Fibroblast of villous mesenchyme (primary cell): Measurements from ENCODE around the gene ASB3. TPM values are rescaled to one million over a fixed set of nuclear protein-coding genes. Genes with fewer than 3 reads are reported as not detected.
"Not testable (repeated sequence)": the region's sequence is repeated elsewhere in the genome, so short reads cannot be mapped to it uniquely, and the experiment has no call there.

Experiments
- DNase-seq: peaks from one replicate; pipeline ENCODE4 v3.0.0-alpha.2; 2010; ENCODE audit warnings: low read depth
- H3K4me3 ChIP-seq: 2 replicates; pipeline ENCODE4 v1.5.1; 2011; ENCODE audit warnings: low read depth, mild to moderate bottlenecking, low read length
- CTCF ChIP-seq: IDR thresholded peaks from 2 replicates; pipeline ENCODE4 v1.5.1; 2012; ENCODE audit warnings: low read depth, mild to moderate bottlenecking, low read length; ENCODE audit not compliant: insufficient read depth
- total RNA-seq: library from RNA; depleted of rRNA; stranded (reverse); fragments of >200 nt; gene quantifications from 2 replicates; pipeline ENCODE4 v1.2.3, GENCODE V29; 2012

Gene ASB3
- total RNA-seq, 1 donor = 34.1 TPM

GRCh38 chr2:53725662-53726061, 61.1 kb downstream of the ASB3 start:
- TF ChIP-seq CTCF = no peak
- H3K4me3 ChIP-seq = no peak overlapping the region
- DNase-seq = no peak

- peak; percentile 74 for DNase-seq
- H3K4me3 ChIP-seq = no peak overlapping the region
- TF ChIP-seq CTCF = no peak
These were observed 62.2 kb downstream of the ASB3 start for GRCh38 chr2:53724536-53724935.

GRCh38 chr2:53720944-53721343, 65.8 kb downstream of the ASB3 start:
- H3K4me3 ChIP-seq, DNase-seq: not testable (repeated sequence)

- TF ChIP-seq CTCF = peak; percentile 46
- H3K4me3 ChIP-seq = no peak overlapping the region
- peak; percentile 17 for DNase-seq
These were observed 71.2 kb downstream of the ASB3 start for GRCh38 chr2:53715568-53715967.

- no peak overlapping the region for H3K4me3 ChIP-seq
- no peak for DNase-seq
- TF ChIP-seq CTCF = no peak
These were observed 75.4 kb downstream of the ASB3 start for GRCh38 chr2:53711271-53711780.

GRCh38 chr2:53708988-53709387, 77.8 kb downstream of the ASB3 start:
- DNase-seq = no peak
- TF ChIP-seq CTCF = no peak
- H3K4me3 ChIP-seq = no peak overlapping the region

GRCh38 chr2:53701221-53701620, 85.5 kb downstream of the ASB3 start:
- no peak for DNase-seq
- no peak overlapping the region for H3K4me3 ChIP-seq
- no peak for TF ChIP-seq CTCF

- no peak for TF ChIP-seq CTCF
- DNase-seq = no peak
These were observed 89.1 kb downstream of the ASB3 start for GRCh38 chr2:53697686-53698085.

More at GRCh38 chr2:53697686-53698085, 89.1 kb downstream of the ASB3 start:
- no peak overlapping the region for H3K4me3 ChIP-seq
